ENCODE measurements around the gene OR1F1.
"Not testable (repeated sequence)": the region's sequence is repeated elsewhere in the genome, so short reads cannot be mapped to it uniquely, and the experiment has no call there.

OR1F1 gene

GRCh38 chr16:3175157-3176093 is 12.6 kb upstream of the OR1F1 start:
- peak in 1 of 2 donors; percentile 82 for DNase-seq

DNA sequence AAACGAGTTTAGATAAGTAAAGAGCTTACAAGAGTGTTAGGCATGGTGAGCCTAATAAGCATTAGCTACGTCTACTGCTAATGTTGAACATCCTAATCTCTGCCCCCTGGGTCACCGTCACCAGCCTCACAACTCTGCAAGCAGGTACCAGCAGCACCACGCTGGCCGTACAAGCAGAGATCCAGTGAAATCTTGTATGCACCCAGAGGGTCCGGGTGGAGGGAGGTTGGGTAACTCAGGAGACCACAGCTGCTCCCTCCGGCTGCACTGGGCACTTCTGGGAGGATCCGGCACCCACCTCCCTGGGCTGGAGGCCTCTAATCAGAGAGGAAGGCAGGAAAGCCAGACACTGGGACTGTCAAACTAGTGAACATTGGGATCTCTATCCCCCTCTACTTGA is 8.4 kb upstream of the OR1F1 start:
- DNase-seq, result no peak

DNA sequence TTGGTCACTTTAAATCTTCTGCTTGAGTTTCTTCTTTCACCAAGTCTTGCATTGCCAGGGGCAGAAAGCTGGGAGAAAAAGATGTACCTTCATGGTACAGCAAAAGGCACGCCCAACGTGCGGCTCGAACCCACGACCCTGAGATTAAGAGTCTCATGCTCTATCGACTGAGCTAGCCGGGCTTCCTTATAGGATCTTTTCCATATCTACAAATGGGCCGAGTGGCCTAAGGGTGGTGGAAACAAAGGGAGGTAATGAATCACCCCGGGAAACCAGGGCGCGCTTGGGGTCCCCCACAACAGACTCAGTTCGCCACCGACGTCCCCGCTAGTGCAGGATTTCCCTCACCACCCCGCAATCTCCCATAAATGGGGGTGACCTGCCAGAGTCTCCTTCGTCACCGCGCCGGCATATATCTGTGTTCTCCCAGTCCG is 7.5 kb upstream of the OR1F1 start:
- DNase-seq, result peak in 1 of 2 donors; percentile 47

DNA sequence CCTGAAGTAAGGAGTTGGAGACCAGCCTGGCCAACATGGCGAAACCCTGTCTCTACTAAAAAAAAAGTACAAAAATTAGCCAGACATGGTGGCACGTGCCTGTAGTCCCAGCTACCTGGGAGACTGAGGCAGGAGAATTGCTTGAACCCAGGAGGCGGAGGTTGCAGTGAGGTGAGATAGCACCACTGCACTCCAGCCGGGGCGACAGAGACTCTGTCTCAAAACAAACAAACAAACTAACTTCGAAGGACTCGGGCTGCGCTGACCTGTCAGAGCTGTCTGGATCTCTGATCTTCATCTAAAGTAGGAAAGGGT is 5.8 kb upstream of the OR1F1 start:
- not testable (repeated sequence) for DNase-seq

GRCh38 chr16:3182608-3183444 is 5.2 kb upstream of the OR1F1 start:
- peak; percentile 64 to 85 for DNase-seq

- DNase-seq, result no peak
Measured at GRCh38 chr16:3183445-3184139, 4.4 kb upstream of the OR1F1 start.

DNA sequence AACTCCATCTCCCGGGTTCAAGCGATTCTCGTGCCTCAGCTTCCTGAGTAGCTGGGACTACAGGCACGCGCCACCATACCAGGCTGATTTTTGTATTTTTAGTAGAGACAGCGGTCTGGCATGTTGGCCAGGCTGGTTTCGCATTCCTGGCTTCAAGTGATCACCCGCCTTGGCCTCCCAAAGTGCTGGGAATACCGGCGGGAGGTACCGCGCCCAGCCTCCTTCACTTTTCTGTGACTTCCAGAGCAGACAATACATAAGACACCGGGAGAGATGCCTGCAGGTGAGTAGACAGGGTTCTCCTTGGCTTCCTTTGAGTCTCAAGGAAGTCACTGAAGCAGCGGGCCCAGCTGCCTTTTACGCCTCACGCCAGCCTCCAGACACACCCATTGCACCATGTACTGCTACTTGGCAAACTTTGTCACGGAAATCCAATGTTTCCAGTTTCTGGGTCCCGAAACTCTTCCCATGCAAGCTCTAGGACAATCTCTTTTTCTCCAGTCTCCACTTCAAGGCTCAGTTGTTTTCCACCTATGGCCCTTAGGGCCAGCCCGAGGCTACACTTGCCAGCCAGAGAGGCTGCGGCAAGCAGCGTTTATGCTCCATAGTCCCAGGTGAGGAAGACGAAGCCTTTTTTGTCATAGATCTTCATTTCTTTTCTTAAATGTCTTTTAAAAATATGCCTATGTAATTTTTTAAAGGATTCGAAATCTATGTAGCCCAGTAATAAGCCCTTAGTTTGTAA is 886 bp upstream of the OR1F1 start:
- no peak for DNase-seq

GRCh38 chr16:3188675-3188924 is 596 bp downstream of the OR1F1 start:
- DNase-seq, result no peak

DNA sequence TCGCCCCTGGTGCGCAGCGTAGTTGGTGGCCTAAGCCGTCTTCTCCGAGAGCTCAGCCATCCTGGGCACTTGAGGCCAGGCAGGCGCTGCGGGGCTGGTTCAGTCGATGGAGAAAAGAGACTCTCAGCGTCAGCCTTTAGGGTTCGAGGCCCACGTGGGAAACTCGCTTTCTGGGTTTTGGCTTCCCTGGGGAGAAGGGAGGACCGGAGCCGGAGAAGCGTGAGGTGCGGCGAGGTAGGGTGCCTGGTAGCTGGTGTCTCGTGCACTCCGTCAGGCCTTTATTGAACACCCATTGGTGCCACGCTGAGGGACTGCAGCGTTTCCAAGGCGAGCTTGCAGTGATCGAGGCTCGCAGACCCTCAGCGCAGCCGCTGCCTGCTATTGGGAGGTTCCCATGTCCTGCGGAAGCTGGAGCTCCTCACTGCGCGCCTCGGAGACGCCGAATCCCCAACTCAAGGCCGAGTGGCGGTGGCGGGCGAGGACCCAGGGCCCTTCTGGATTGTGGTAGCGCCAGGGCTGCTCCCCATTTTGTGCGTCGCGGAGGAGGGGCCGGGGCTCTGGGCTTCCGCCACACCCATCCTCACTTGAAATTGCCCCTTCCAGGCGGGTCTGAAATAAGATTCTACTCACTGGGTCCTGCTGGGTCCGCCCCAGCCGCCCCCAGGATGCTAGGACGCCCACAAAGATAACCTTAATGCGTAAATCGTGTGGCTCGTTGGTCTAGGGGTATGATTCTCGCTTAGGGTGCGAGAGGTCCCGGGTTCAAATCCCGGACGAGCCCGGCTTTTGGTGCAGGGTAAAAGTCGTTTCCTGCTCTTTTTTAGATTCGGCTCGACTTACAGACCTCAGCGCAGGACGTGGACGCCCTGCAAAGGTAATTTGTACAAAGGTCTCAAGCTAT is 1.2 kb downstream of the OR1F1 start:
- peak; percentile 58 to 84 for DNase-seq

DNA sequence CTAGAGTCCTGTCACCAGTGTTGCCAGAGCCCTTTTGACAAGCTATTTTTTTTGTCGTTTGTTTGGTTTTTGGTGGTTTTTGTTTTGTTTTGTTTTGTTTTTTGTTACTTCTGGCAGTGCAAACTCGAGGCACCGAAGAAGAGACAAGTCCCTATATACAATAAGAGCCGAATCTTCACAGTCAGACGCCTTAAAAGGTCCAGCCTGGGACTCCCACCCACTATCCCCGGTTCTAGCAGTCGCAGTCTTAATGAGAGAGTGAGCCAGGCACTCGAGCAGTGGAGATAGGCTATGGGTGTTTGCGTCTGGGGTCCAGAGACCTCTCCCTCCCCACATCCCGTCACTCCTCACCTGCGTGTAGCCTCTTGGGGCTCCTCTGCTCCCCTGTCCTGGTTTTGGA is 1.9 kb downstream of the OR1F1 start:
- no peak for DNase-seq

GRCh38 chr16:3190949-3191353 is 2.9 kb downstream of the OR1F1 start:
- no peak for DNase-seq

- no peak for DNase-seq
Measured at GRCh38 chr16:3192476-3193019, 4.5 kb downstream of the OR1F1 start.

DNA sequence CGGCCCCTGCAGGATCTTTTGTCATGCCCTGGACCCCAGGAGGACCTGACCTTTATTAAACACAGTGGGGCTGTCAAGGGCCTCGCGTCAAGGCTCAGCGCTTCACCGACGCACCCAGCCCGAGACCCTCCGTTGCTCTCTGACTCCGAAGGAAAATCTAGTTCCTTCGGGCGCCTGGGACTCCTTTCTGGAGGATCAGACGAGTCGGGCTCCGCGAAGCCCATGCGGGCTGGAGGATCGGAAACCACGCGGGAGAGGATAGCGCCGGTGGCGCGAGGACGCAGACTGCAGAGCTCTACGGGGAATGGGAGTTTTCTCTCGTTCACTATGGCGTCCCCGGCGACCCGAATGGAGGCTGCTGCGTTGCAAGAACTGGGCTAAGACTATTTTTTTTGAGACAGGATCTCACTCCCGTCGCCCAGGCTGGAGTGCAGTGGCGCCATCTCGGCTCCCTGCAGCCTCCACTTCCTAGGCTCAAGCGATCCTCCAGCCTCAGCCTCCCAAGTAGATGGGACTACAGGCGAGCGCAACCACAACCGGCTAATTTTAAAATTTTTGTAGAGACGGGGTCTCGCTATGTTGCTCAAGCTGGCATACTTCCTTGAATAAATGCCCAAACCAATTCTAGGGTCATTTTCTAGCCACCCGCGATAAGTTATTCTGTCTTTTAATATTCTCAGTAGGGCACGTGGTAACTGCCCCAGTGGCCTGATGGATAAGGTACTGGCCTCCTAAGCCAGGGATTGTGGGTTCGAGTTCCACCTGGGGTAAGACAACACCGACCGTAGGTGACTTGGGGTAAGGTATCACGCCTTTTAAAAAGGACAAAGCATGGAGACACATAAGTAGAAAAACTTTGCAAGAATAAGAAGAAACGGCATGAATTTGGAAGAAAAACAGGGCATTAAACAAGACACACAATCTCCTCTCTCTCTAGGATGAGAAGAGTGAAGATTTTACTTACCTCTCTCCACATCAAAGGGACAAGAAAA is 5.5 kb downstream of the OR1F1 start:
- DNase-seq, result no peak

- no peak for DNase-seq
Measured at GRCh38 chr16:3194792-3195191, 6.8 kb downstream of the OR1F1 start.

DNA sequence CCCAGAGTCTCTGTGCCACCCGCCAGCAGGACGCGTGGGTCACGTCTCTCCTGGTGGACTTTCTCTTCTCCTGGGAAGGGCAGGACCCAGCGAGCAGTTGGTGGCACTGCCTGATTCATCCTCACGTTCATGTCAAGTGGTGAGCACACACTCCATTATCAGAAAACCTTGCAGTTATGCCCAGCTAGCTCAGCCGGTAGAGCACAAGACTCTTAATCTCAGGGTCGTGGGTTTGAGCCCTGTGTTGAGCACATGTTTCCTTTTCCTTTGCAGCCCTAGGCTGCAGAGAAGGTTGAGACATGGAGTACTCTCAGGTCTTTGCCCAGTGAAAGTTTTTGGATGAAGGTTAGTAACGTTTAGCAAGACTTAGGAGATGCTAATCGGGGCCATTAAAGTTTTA is 8.0 kb downstream of the OR1F1 start:
- no peak for DNase-seq

DNA sequence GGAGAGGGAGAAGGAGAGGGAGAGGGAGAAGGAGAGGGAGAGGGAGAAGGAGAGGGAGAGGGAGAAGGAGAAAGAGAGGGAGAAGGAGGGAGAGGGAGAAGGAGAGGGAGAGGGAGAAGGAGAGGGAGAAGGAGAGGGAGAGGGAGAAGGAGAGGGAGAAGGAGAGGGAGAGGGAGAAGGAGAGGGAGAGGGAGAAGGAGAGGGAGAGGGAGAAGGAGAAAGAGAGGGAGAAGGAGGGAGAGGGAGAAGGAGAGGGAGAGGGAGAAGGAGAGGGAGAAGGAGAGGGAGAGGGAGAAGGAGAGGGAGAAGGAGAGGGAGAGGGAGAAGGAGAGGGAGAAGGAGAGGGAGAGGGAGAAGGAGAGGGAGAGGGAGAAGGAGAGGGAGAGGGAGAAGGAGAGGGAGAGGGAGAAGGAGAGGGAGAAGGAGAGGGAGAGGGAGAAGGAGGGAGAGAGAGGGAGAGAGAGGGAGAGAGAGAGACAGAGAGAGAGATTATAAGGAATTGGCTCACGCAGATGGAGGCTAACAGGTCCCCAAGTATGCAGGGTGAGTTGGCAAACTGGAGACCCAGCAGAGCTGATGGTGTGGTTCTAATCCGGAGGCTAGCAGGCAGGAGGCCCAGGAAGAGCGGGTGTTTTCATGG is 9.8 kb downstream of the OR1F1 start:
- DNase-seq, result not testable (repeated sequence)

DNA sequence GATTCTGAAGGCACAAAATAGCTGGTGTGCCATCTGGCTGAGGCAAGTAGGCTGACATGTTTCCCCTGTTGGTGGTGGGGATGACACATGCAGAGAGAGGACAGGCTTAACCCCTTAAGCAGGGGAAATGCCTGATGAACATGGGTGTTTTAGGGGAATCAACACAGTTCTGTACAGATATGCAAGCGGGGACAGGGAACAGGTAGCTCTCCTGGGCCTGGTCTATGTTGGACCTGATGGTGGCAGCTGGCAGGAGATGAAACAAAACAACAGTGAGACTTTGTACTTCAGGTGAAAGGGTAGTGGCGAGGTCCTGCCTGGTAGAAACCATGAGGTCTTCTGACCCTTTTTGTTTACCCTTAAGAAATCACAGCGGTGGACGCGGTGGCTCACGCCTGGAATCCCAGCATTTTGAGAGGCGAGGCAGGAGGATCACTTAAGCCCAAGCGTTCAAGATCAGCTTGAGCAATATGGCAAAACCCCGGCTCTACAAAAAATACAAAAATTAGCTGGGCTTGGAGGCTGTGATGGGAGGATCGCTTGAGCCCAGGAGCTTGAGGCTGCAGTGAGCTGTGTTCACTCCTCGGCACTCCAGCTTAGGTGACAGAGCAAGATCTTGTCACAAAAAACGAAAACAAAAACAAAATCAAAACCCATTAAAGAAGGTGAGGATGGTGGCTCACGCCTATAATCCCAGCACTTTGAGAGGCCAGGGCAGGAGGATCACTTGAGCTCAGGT is 10.5 kb downstream of the OR1F1 start:
- no peak for DNase-seq

DNA sequence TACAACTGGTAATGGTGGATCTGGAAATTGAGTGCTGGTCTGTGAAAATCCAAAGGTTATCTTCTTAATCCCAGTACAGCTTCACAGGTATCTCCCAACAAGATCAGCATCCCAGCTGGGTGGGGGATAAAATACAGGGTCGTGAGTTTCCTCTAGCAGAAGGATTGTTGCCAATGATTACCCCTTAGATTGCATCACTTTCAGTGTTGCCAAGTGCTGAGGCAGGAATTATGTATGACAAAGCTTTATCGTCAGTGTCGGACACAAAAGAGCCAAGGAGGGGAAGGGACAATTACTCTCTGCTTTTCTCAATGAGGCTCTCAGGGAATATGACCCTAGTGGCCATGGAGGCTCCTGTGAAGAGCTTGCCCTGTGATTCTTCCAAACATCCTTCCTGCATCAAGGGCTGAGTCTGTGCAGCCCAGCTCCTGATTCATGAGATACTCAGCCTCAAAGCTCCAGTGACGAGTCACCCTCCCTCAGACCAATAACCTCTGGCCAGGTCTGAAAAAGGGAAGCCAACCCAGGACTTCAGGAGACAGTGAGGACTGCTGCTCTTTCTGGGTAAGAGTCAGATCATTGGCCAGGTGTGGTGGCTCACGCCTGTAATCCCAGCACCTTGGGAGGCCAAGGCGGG is 15.0 kb downstream of the OR1F1 start:
- DNase-seq, result no peak
